ENCODE data around the gene ERF.

Gene ERF

DNA sequence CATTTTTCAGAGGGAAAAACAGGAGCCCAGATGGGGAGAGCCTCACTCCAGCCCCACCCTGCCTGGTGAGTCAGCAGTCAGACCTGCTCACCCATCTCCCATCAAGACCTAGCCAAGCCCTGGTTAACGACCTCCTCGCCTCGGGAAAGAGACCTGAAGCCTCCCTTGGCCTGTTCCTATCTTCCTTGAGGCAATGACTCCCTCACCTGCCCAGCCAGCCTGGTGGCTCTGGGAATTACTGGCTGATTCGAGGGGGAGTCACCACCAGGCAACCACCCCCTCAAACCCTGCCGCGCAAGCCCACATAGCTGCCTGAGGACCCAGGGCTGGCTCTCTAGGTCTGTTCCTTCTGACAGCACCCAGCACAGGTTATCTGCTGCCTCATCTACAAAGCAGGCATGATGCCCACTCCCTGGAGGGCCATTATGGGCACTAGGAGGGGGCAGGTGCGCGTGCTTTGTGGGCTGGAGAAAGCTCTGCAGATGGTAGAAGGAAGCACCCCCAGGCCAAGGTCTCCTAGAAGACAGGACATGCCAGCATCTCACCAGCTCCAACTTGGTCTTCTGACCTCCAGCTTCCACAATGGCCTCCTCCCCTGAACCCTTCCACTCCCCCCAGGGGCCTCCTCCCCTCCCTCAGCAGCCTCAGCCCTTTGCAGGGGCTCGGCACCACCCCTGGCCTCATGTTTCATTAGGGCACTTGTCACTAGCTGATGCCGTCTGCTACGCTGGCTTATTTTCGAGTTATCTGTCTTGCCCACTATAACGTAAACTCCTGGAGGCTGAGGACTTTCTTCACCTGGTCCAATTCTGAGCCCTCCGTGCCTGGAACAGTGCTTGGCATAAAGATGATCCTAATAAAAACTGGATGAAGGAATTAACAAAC lies 47.8 kb downstream of the ERF start:
- DNase-seq, result no peak

DNA sequence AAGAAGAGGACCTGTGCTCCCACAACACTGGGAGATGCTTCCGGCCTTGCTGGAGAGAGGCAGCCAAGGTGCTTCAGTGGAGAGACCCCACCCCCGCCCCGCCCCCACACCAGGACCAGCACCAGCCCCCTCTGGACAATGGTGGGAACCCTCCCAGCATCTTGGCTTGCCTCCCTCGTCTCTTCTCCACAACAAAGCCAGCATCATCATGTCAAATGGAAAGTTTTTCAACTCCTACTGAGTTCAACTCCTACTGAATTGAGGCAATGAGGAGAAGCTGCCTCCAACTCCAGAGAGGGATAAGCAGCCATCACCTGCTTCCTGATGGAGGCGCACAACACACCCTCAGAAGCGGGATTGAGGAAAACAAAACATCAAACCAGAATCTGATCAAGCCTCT lies 50.3 kb downstream of the ERF start:
- DNase-seq, result no peak

- DNase-seq, result no peak
Measured at GRCh38 chr19:42203700-42204099, 51.2 kb downstream of the ERF start.

DNA sequence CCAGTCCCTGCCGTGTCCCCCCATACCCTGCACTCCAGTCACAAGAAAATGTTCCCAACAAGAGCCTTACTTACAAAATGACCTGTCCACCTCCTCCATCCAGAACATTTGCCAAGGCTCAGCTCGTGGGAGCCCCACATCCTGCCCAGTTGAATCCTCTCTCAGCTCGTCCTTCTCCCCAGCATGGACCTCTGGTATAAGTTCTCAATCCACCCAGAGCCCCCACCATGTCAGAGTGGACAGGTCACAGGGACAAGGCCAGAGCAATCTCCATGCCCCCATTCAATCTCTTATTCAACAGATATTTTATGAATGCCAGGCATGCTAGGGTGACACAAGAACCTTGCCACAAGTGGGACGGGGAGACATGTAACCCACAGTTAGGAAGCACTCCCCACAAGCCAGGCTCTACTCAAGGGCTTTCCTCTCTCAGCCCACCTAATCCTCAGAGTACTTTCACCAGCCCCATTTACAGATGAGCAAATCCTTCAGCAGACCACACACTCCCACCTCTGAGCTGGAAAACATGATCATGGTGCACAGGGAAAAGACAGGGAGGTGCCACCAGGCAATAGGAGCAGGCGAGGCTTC lies 52.5 kb downstream of the ERF start:
- no peak for DNase-seq

DNA sequence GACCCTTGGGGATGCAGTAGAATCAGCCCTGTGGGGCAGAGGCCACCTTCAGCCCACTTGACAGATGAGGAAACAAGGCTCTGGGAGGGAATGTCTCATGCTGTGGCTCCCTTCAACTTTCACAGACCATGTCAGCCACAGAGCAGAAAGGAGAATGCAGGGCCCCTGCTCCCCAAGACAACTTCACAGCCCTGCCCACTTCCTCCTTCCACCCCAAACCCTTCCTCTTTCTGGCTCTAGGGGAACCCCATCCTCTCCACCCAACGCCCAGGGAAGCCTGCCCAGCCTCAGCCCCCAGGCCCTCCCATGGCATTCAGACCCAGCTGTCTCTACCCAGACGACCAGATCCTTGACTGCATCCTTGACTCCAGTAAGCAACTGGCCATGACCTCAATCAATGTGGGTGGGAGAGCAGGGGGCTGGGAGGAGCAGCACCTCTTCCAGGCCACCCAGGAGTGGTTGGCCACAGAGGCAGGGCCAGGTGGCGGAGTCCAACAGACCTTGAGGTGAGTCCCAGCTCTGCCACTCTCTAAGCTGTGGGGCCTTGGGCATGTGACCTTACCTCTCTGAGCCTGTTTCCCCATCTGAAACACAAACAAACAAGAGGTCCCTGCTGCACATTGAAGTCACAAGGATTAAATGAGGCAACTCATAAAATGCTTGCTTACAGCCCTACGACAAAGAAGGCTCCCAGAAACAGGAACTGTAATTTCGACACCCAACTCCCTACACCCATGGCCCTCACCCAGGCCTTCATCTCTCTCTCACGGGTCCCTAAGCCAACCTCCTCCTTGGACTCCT lies 53.2 kb downstream of the ERF start:
- peak; percentile 41 for DNase-seq

- DNase-seq, result no peak
Measured at GRCh38 chr19:42200116-42200715, 54.7 kb downstream of the ERF start.

DNA sequence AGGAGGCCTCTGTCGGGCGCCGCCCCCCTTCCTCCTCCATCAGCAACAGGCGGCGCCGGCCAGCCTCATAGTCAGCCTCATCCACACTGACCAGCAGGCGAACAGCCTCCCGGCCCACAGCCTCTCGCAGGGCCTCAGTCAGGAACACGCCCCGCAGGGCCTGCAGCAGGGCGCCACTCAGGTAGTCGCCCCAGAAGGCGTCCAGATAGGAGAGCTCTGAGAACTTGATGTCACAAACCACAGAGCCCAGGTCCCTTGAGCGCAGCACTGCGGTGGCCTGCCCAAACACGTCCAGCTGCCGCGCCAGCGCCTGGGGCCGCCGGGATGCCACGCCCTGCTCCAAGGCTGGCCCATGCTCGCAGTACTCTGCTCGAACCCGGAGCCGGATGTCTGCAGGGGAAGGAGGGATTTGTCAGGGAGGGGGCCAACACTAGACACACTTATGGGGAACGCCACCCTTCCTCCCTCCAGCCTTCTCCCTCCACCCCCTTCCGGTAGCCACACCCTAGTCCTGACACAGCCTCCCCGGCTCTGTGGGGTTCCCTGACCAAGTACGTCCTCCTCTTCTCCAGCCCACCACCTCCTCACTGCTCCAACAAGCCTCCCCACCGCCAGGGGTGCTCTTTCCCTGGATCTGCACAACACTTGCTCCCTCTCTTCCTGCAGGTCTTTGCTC lies 55.4 kb downstream of the ERF start:
- peak; percentile 47 for DNase-seq

DNA sequence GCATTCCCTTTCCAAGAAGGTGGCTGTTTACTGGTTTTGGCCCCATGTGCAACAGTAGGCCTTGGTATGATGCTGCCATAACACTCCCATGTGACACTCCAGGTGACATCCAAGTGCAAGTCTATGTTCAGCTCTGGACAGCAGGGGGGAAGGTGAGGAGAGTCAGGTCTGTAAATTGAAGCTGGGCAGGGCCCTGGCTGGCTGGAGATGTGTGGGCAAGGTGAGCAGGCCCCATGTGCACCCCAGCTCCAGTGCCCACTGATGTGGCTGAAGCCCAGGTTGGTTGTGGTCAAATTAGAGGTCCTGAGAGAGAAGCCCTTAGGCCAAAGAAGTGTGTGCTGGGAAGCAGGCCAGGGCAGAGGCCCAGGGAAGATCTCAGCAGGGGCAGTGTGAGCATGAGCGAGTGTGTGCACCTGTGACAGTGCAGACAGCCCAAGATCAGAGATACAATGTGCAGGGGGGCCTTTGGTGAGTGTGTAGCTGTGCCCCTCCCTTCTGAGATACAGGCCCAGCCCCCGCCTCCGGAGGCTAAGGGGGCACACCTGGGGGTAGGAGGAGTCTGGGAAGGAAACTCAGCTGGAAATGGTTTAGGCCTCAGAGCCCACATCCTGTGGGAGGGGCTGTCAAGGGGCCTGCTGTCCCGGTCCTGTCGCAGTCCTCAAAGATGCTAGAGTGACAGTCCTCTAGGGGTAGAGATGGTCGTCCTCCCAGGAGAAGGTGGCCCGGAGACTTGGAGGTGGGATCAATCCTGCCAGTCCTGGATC lies 56.1 kb downstream of the ERF start:
- DNase-seq, result peak; percentile 64
